ENCODE data around the gene AUTS2.

- TF ChIP-seq, protein P1, sequence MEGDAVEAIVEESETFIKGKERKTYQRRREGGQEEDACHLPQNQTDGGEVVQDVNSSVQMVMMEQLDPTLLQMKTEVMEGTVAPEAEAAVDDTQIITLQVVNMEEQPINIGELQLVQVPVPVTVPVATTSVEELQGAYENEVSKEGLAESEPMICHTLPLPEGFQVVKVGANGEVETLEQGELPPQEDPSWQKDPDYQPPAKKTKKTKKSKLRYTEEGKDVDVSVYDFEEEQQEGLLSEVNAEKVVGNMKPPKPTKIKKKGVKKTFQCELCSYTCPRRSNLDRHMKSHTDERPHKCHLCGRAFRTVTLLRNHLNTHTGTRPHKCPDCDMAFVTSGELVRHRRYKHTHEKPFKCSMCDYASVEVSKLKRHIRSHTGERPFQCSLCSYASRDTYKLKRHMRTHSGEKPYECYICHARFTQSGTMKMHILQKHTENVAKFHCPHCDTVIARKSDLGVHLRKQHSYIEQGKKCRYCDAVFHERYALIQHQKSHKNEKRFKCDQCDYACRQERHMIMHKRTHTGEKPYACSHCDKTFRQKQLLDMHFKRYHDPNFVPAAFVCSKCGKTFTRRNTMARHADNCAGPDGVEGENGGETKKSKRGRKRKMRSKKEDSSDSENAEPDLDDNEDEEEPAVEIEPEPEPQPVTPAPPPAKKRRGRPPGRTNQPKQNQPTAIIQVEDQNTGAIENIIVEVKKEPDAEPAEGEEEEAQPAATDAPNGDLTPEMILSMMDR (IDR thresholded peaks at IDR 0.05; ENCODE audit: insufficient read depth, low read length, poor library complexity, severe bottlenecking): no peak
- no peak for TF ChIP-seq EZH2phosphoT487 (conservative IDR thresholded peaks at IDR 0.05; ENCODE audit: low read length)
Measured at GRCh38 chr7:70082099-70082611, 483.9 kb downstream of the AUTS2 start.

Data from SU-DHL-6 (cell line).